K562 (cell line): ENCODE data around the gene SCP2. TPM values are rescaled to one million over a fixed set of nuclear protein-coding genes. Genes with fewer than 3 reads are reported as not detected.

Source experiments
- BRF1 ChIP-seq: IDR thresholded peaks from 3 replicates; pipeline ENCODE4 v1.6.1; 2011; ENCODE audit warnings: borderline replicate concordance, mild to moderate bottlenecking; ENCODE audit not compliant: insufficient read length; ENCODE audit errors: extremely low read depth
- CXXC5 ChIP-seq: fragments of 250-450 bp; sonication (Bioruptor Pico); IDR thresholded peaks from 2 replicates; pipeline ENCODE4 v1.8.0; 2022; ENCODE audit warnings: inconsistent platforms, mild to moderate bottlenecking, moderate library complexity
- EP400 ChIP-seq: fragments of 450-650 bp; IDR thresholded peaks from 2 replicates; pipeline ENCODE4 v1.6.1; 2017; ENCODE audit warnings: antibody characterized with exemption, mild to moderate bottlenecking, moderate library complexity
- JUN ChIP-seq, 2 experiments: sonication (generic) in 1 of 2; formaldehyde crosslinking in 1 of 2; IDR thresholded peaks; 2 replicates each; pipeline versions ENCODE4 v1.6.1 to v1.8.0; 2012 to 2022; ENCODE audit warnings: borderline replicate concordance in 2 of 2, mild to moderate bottlenecking in 2 of 2, improper control_type of control experiment in 1 of 2, low read depth in 1 of 2, low read length in 1 of 2, missing genetic modification reagents in 1 of 2
- L3MBTL2 ChIP-seq: fragments of 450-650 bp; IDR thresholded peaks from 2 replicates; pipeline ENCODE4 v1.6.1; 2016; ENCODE audit warnings: mild to moderate bottlenecking, moderate library complexity
- MEF2A ChIP-seq: IDR thresholded peaks from 2 replicates; pipeline ENCODE4 v1.6.1; 2011; ENCODE audit warnings: low read depth, mild to moderate bottlenecking, low read length, moderate library complexity; ENCODE audit not compliant: control insufficient read depth
- NEUROD1 ChIP-seq: fragments of 150-350 bp; IDR thresholded peaks from 2 replicates; pipeline ENCODE4 v1.6.1; 2014; ENCODE audit warnings: borderline replicate concordance, low read length, low read depth; ENCODE audit not compliant: partially characterized antibody
- PML ChIP-seq: IDR thresholded peaks from 2 replicates; pipeline ENCODE4 v1.6.1; 2012; ENCODE audit warnings: low read length, inconsistent platforms
- POLR2A ChIP-seq: fragments of 450-650 bp; conservative IDR thresholded peaks from 2 replicates; pipeline ENCODE4 v1.6.1; 2016
- SMAD4 ChIP-seq: fragments of 250-450 bp; sonication (Bioruptor Pico); conservative IDR thresholded peaks from 2 replicates; pipeline ENCODE4 v1.8.0; 2021; ENCODE audit warnings: inconsistent platforms, mild to moderate bottlenecking, moderate library complexity
- ZNF253 ChIP-seq: fragments of 250-450 bp; sonication (Bioruptor Pico); conservative IDR thresholded peaks from 2 replicates; pipeline ENCODE4 v1.6.1; 2021; ENCODE audit warnings: mild to moderate bottlenecking
- polyA plus RNA-seq, 8 experiments: library from polyadenylated mRNA; depleted of rRNA in 4 of 8; stranded (reverse) in 5 of 8; unstranded in 3 of 8; fragments of >200 nt; fragmentation: Nextera tagmentation in 2 of 8; fragmentation: Illumina TruSeq in 1 of 8; extraction: Ambion mirVana in 2 of 8; extraction: Trizol in 1 of 8; gene quantifications; 2 replicates each; pipeline versions ENCODE4 v1.2.1 to v1.2.3, GENCODE V29; 2011 to 2014; ENCODE audit warnings: inconsistent platforms in 1 of 8, missing spikeins in 1 of 8
- total RNA-seq, 7 experiments: library from RNA; depleted of rRNA in 6 of 7; stranded (reverse); fragments of >200 nt in 6 of 7; fragmentation: Illumina TruSeq in 2 of 7; extraction: Trizol in 2 of 7; gene quantifications; 2 replicates each; pipeline versions ENCODE4 v1.2.1 to v1.2.3, GENCODE V29; 2011 to 2021; ENCODE audit warnings: low replicate concordance in 1 of 7
- TF ChIP-seq, protein P1 (sequence below), 2 experiments: IDR thresholded peaks; 2 replicates each; pipeline ENCODE4 v1.6.1; 2011; ENCODE audit warnings: borderline replicate concordance in 1 of 2, control low read depth in 1 of 2, low read depth in 1 of 2, low read length in 1 of 2, mild to moderate bottlenecking in 1 of 2, mixed read lengths in 1 of 2, moderate library complexity in 1 of 2; ENCODE audit not compliant: insufficient read depth in 1 of 2, insufficient read length in 1 of 2, poor library complexity in 1 of 2, severe bottlenecking in 1 of 2; ENCODE audit errors: extremely low read depth in 1 of 2
- TF ChIP-seq, protein P2 (sequence below): IDR thresholded peaks from 3 replicates; pipeline ENCODE4 v1.6.1; 2011; ENCODE audit warnings: borderline replicate concordance, mild to moderate bottlenecking; ENCODE audit not compliant: insufficient read length, insufficient read depth
- TF ChIP-seq, protein P3 (sequence below): sonication (generic); formaldehyde crosslinking; IDR thresholded peaks from 2 replicates; pipeline ENCODE4 v1.8.0; 2022; ENCODE audit warnings: mild to moderate bottlenecking, missing genetic modification reagents
- TF ChIP-seq, protein P4 (sequence below), 2 experiments: fragments of 450-650 bp; conservative IDR thresholded peaks; 2 replicates each; pipeline ENCODE4 v1.6.1; 2017; ENCODE audit warnings: mild to moderate bottlenecking in 2 of 2, moderate library complexity in 2 of 2
- TF ChIP-seq, protein P5 (sequence below), 2 experiments: IDR thresholded peaks; 2 replicates each; pipeline ENCODE4 v1.6.1; 2012; ENCODE audit warnings: improper control_type of control experiment in 2 of 2, low read depth in 2 of 2, low read length in 2 of 2, borderline replicate concordance in 1 of 2

SCP2 gene
- total and polyA plus RNA-seq, 9 of the 15 experiments (the other 6 are each of a cell fraction or from before 2014, with no cell fraction given): 63.8 to 258 (median 106) TPM

DNA sequence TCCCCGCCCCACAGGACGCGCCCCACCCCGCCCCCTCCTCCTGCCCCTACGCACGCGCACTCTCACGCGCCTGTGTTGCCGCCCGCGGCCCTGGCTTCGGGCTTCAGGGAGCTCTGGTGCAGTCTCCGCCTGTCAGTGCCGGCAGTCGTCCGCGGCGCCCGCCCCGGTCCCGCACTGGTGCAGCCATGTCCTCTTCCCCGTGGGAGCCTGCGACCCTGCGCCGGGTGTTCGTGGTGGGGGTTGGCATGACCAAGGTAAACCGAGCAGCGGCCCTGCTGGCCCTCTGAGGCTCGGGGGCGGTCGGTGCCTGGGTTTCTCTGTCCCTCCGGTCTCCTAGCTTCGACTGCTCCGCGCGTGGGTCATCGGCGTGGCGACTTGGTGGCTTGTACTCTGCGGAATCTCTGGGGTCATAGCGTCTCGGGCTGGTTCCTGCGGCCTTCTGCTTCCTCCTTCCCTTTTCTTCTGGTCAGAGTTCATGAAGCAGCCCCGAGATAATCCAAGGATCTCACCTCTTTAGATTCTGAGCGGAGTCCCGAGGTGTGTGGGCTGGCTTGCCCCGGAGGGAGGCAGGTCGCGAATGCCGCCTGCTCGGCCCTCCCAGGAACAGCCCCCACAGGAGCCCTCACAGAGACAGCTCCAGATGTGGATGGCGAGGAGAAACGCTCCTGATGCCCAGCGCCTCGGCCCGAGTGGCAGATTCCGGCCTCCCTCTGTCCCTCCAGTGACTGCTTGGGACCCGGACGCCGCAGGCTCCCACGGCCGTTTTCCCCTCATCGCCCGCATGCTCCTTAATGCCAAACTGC lies at the start of gene SCP2 (continued):
- TF ChIP-seq, protein P1, sequence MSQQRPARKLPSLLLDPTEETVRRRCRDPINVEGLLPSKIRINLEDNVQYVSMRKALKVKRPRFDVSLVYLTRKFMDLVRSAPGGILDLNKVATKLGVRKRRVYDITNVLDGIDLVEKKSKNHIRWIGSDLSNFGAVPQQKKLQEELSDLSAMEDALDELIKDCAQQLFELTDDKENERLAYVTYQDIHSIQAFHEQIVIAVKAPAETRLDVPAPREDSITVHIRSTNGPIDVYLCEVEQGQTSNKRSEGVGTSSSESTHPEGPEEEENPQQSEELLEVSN (IDR thresholded peaks at IDR 0.05; ENCODE audit: borderline replicate concordance in 1 of 2, extremely low read depth in 1 of 2, insufficient read depth in 1 of 2, insufficient read length in 1 of 2, low read depth in 1 of 2, low read length in 1 of 2, poor library complexity in 1 of 2, severe bottlenecking in 1 of 2): peak; percentile 60 to 91
- peak; percentile 35 for TF ChIP-seq CXXC5 (CRISPR knock-in tag)
- no peak for TF ChIP-seq MEF2A
- TF ChIP-seq, protein P2, sequence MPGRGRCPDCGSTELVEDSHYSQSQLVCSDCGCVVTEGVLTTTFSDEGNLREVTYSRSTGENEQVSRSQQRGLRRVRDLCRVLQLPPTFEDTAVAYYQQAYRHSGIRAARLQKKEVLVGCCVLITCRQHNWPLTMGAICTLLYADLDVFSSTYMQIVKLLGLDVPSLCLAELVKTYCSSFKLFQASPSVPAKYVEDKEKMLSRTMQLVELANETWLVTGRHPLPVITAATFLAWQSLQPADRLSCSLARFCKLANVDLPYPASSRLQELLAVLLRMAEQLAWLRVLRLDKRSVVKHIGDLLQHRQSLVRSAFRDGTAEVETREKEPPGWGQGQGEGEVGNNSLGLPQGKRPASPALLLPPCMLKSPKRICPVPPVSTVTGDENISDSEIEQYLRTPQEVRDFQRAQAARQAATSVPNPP: no peak
- no peak for TF ChIP-seq PML
- TF ChIP-seq BRF1: no peak
- no peak for TF ChIP-seq JUN (IDR thresholded peaks at IDR 0.05; ENCODE audit: borderline replicate concordance, low read depth, low read length)
- 0 out of 2 replicates have a peak, but pooled peaks have one; percentile 69 for TF ChIP-seq JUN (CRISPR knock-in tag; IDR thresholded peaks at IDR 0.05; ENCODE audit: borderline replicate concordance)
- peak; percentile 70 for TF ChIP-seq POLR2A
- TF ChIP-seq, protein P3, sequence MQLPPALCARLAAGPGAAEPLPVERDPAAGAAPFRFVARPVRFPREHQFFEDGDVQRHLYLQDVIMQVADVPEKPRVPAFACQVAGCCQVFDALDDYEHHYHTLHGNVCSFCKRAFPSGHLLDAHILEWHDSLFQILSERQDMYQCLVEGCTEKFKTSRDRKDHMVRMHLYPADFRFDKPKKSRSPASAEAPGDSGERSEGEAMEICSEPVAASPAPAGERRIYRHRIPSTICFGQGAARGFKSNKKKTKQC (CRISPR knock-in tag): no peak
- TF ChIP-seq, protein P4, sequence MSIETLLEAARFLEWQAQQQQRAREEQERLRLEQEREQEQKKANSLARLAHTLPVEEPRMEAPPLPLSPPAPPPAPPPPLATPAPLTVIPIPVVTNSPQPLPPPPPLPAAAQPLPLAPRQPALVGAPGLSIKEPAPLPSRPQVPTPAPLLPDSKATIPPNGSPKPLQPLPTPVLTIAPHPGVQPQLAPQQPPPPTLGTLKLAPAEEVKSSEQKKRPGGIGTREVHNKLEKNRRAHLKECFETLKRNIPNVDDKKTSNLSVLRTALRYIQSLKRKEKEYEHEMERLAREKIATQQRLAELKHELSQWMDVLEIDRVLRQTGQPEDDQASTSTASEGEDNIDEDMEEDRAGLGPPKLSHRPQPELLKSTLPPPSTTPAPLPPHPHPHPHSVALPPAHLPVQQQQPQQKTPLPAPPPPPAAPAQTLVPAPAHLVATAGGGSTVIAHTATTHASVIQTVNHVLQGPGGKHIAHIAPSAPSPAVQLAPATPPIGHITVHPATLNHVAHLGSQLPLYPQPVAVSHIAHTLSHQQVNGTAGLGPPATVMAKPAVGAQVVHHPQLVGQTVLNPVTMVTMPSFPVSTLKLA (conservative IDR thresholded peaks at IDR 0.05): peak; percentile 14 to 55; a peak in 2 of 4 replicates
- TF ChIP-seq NEUROD1: no peak
- no peak for TF ChIP-seq SMAD4
- TF ChIP-seq ZNF253 (CRISPR knock-in tag): no peak
- TF ChIP-seq, protein P5, sequence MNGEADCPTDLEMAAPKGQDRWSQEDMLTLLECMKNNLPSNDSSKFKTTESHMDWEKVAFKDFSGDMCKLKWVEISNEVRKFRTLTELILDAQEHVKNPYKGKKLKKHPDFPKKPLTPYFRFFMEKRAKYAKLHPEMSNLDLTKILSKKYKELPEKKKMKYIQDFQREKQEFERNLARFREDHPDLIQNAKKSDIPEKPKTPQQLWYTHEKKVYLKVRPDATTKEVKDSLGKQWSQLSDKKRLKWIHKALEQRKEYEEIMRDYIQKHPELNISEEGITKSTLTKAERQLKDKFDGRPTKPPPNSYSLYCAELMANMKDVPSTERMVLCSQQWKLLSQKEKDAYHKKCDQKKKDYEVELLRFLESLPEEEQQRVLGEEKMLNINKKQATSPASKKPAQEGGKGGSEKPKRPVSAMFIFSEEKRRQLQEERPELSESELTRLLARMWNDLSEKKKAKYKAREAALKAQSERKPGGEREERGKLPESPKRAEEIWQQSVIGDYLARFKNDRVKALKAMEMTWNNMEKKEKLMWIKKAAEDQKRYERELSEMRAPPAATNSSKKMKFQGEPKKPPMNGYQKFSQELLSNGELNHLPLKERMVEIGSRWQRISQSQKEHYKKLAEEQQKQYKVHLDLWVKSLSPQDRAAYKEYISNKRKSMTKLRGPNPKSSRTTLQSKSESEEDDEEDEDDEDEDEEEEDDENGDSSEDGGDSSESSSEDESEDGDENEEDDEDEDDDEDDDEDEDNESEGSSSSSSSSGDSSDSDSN (IDR thresholded peaks at IDR 0.05; ENCODE audit: borderline replicate concordance in 1 of 2, low read depth in 2 of 2, low read length in 2 of 2): peak in 1 of 2 experiments; percentile 35; a peak in 1 of 4 replicates
- TF ChIP-seq L3MBTL2: peak; percentile 80
- peak; percentile 32; the same call in 1 of the 2 replicates for TF ChIP-seq EP400
